Prostate gland (tissue), 2 donors: ENCODE measurements around the gene DENND4B.

ENCODE experiments used
- POLR2A ChIP-seq: fragments of 450-650 bp; IDR thresholded peaks from one replicate; pipeline ENCODE4 v1.6.1; 2016; ENCODE audit warnings: antibody characterized with exemption, mild to moderate bottlenecking
- POLR2AphosphoS5 ChIP-seq: sonication (generic); formaldehyde crosslinking; IDR thresholded peaks from one replicate; pipeline ENCODE4 v1.6.1; 2017; ENCODE audit warnings: antibody characterized with exemption
- TF ChIP-seq, protein P1 (sequence below), 4 experiments: fragments of 200-600 bp in 2 of 4; fragments of 450-650 bp in 2 of 4; sonication (generic) in 2 of 4; IDR thresholded peaks; 1 replicate in 3 of 4; 2 replicates in 1 of 4; pipeline ENCODE4 v1.5.1; 2016 to 2019; ENCODE audit warnings: antibody characterized with exemption in 4 of 4, mild to moderate bottlenecking in 2 of 4, moderate library complexity in 2 of 4

DNA sequence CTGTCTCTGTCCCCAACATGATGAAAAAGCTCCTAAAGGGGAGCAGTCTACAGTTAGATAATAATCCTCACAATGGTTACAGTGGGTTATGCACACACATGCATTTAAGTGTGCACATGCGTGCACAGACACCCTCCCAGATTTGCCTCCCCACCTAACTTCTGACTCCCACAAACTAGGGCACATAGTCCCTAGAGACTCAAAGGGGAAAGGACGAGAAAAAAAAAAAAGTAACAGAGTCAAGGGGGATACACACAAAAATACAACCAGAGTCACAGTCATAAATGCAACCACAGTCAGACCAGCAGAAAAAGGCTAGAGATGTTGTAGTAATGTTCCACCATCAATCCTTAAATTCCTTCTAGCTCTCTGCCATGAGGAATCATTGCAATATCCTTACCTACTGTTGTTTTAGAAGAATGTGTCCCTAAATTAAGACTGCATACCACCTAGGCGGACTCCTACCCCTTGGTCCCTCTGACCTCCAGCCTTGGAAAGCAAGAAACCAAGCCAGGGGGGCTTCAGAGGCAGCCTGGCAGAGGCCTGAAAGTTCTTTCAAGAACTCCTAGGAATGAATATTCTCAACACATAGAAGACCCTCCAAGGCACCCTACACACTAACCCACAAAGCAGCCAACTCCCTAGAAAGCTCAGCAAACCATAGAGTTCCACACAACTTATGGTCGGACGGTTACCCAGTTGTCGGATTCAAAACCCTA is 10.6 kb upstream of the DENND4B start:
- TF ChIP-seq, protein P1, sequence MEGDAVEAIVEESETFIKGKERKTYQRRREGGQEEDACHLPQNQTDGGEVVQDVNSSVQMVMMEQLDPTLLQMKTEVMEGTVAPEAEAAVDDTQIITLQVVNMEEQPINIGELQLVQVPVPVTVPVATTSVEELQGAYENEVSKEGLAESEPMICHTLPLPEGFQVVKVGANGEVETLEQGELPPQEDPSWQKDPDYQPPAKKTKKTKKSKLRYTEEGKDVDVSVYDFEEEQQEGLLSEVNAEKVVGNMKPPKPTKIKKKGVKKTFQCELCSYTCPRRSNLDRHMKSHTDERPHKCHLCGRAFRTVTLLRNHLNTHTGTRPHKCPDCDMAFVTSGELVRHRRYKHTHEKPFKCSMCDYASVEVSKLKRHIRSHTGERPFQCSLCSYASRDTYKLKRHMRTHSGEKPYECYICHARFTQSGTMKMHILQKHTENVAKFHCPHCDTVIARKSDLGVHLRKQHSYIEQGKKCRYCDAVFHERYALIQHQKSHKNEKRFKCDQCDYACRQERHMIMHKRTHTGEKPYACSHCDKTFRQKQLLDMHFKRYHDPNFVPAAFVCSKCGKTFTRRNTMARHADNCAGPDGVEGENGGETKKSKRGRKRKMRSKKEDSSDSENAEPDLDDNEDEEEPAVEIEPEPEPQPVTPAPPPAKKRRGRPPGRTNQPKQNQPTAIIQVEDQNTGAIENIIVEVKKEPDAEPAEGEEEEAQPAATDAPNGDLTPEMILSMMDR (IDR thresholded peaks at IDR 0.05): no peak
- TF ChIP-seq POLR2A (no peak), POLR2AphosphoS5 (no peak)
